Cardiac fibroblast (primary cell): Measurements from ENCODE around the gene WHAMM.

Source experiments
- DNase-seq, 2 donors: peaks; one replicate each; pipeline versions ENCODE4 v3.0.0 to v3.0.0-alpha.2; 2010; ENCODE audit warnings: low read depth in 2 of 2
- H3K4me3 ChIP-seq, 2 donors: replicated peaks in 1 of 2; 1 replicate in 1 of 2; 2 replicates in 1 of 2; pipeline ENCODE4 v1.5.1; 2011; ENCODE audit warnings: low read depth in 2 of 2, low read length in 2 of 2, mild to moderate bottlenecking in 2 of 2, moderate library complexity in 1 of 2
- TF ChIP-seq, protein P1 (sequence below): IDR thresholded peaks from one replicate; pipeline ENCODE4 v1.5.1; 2011; ENCODE audit warnings: low read depth, mild to moderate bottlenecking, low read length, inconsistent platforms

The WHAMM gene

DNA sequence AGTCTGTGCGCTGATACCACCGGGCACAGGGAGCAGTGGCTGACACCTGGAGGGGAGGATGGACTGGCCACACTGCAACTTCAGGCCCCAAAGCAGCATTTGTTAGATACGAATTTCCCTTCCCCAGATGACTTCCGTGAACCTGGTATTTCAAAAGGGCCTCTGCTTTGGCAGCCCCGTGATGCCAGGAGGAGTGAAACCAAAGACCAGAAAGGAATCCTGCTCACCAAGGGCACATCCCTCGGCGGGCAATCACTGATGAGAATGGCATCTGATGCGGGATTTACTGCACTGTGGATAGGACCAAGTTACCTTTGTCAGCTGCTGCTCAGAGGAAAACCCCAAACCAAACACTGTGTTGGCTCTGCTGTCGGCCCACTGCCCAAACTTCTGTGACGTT is 65.5 kb downstream of the WHAMM start:
- DNase-seq, result no peak
- TF ChIP-seq, protein P1, sequence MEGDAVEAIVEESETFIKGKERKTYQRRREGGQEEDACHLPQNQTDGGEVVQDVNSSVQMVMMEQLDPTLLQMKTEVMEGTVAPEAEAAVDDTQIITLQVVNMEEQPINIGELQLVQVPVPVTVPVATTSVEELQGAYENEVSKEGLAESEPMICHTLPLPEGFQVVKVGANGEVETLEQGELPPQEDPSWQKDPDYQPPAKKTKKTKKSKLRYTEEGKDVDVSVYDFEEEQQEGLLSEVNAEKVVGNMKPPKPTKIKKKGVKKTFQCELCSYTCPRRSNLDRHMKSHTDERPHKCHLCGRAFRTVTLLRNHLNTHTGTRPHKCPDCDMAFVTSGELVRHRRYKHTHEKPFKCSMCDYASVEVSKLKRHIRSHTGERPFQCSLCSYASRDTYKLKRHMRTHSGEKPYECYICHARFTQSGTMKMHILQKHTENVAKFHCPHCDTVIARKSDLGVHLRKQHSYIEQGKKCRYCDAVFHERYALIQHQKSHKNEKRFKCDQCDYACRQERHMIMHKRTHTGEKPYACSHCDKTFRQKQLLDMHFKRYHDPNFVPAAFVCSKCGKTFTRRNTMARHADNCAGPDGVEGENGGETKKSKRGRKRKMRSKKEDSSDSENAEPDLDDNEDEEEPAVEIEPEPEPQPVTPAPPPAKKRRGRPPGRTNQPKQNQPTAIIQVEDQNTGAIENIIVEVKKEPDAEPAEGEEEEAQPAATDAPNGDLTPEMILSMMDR, result no peak
- H3K4me3 ChIP-seq, result no peak overlapping the region

DNA sequence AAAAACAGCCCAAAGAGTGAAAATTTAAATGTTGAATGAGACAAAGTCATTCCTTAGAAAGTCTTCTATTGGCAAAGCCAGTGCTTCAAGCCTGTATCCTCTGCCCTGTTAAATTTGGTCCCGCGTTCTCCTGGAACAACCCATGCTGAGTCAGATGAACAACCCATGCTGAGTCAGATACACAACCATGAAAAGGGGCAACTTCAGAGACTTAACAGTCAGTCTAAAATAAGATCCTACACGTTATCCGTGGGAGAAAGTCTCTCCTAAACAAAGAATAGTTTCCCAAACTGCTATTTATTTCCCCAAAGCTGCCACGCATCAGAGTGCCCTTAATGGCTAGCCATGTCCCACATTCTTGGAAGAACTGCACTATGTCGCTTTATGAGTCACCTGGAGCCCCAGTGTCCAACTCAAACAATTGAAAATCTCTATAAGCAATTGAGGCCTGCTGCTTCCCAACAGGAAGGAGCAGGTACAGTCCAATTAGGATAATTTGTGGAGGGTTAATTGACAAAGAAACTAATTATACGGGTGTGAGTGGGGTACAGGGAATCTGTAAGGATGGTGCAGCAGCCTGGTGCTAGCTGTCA is 66.1 kb downstream of the WHAMM start:
- H3K4me3 ChIP-seq, result no peak overlapping the region
- TF ChIP-seq, protein P1, result no peak
- peak in 1 of 2 donors; percentile 64 for DNase-seq

DNA sequence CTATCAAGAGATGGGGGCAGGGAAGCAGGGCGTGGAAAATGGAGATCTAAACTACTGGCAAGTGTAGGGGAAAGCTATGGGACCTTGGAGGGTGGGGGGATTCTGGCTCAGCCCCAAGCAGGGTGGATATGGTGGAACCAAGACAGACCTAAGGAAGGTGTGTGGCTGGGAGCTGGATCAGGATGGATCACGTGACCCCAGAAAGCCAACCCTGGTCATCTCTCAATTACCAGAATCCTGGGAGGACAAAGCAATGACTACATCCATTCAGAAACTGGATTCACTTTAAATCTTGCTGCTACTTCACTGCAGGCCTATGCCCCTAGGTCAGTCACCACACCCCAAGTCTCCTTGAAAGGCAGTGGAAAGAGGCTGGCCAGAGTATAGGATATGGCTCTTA is 68.4 kb downstream of the WHAMM start:
- no peak for DNase-seq
- TF ChIP-seq, protein P1, result no peak

GRCh38 chr15:82878325-82878724 is 68.9 kb downstream of the WHAMM start:
- TF ChIP-seq, protein P1, result no peak
- no peak overlapping the region for H3K4me3 ChIP-seq
- no peak for DNase-seq

More for the DNA sequence above, 68.4 kb downstream of the WHAMM start:
- H3K4me3 ChIP-seq, result no peak overlapping the region

- no peak overlapping the region for H3K4me3 ChIP-seq
- no peak for DNase-seq
- TF ChIP-seq, protein P1, result no peak
Observed at GRCh38 chr15:82880704-82881103, 71.3 kb downstream of the WHAMM start.

- no peak overlapping the region for H3K4me3 ChIP-seq
- DNase-seq, result no peak
- TF ChIP-seq, protein P1, result no peak
Observed at GRCh38 chr15:82881747-82882146, 72.3 kb downstream of the WHAMM start.

GRCh38 chr15:82882273-82882928 is 73.0 kb downstream of the WHAMM start:
- no peak overlapping the region for H3K4me3 ChIP-seq
- no peak for DNase-seq
- TF ChIP-seq, protein P1, result no peak
